HG03045 (cell line): ENCODE data around the gene CPED1.

ENCODE experiments used
- ATAC-seq: cut with Tn5 transposase; IDR thresholded peaks from one replicate; pipeline ENCODE4 v1.9.1; 2021; ENCODE audit warnings: mild to moderate bottlenecking, moderate library complexity; ENCODE audit not compliant: unreplicated experiment

CPED1 gene

DNA sequence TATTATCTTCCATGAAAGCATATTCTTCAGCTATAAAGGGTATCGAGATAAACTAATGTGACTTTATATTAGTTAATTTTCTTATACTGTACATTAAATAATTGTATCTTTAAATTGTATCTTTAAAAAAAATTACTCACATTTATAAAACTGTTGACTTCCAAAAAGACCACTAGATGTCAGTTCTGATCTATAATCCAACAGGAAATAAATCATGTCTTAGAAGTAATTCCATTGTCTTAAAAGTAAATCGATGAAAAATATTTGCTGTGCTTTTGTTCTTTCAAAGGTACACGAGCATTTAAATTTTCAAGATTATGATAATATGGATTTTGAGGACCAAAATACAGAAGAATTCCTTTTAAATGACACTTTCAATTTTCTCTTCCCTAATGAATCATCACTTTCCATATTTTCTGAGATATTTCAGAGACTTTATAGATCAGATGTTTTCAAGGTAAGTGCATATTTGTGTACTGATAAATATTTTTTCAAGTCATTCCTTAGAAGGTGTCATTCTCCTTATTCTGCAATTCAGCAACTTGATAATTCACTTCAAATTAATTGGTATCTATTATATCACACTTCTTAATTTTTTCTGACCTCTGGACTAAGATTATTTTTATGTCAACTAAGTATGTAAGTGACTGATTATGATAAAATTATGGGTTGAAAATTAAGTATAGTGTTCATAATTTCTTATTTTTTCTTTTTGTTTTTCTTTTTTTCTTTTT, 138.5 kb downstream of the CPED1 start:
- ATAC-seq: no peak

DNA sequence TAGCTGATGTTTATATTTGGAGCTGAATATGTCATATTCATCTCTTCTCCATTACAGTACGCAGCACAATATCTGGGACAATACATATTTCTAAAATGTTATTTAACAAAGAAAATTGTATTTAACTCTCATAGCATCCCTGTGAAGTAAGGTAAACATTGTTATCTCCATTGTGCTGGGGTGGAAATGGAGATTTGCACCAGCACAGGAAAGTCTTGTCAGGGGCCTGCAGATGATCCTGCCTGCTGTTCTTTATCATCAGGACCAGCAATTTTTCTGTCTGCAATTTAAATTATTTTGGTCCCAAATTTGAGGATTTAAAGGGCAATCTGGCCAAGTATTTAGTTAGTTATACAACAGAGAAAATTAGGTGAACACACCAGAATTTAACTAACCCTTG, 144.4 kb downstream of the CPED1 start:
- ATAC-seq: no peak

DNA sequence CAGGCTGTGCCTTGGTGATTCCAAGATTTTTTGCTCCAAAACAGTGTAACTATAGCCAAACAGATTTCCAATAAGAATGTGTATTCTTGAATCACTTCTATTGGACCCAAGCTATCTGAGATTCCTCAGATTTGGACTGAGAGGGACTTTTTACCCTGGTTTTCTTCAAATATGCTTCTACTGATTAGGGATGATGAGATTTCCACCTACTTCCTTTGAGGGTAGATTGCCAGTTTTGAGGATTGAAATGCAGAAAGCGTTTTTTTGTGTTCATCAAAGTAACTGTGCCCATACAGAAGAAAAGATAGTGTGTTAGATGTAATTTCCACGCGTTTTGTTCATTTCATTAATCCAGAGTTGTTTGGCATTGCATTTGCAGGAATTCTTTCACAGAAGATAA, 144.9 kb downstream of the CPED1 start:
- no peak for ATAC-seq

DNA sequence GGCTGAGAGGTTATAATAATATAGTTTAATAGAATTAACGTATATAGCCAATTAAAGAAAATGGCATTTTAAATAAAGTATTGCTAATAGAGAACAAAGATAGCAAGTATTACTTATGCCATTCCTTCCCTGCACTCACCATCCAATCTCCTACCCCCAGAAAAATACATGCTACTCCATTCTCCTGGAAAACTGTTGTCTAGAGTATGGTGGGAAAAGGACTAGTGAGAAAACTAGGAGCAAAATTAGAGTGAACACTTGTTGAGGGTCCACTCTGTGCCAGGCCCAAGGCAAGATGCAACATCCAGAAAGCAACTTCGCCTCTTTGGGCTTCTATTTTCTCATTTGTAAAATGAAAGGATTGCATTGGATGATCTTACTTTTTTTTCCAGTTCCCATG, 149.1 kb downstream of the CPED1 start:
- ATAC-seq: no peak

DNA sequence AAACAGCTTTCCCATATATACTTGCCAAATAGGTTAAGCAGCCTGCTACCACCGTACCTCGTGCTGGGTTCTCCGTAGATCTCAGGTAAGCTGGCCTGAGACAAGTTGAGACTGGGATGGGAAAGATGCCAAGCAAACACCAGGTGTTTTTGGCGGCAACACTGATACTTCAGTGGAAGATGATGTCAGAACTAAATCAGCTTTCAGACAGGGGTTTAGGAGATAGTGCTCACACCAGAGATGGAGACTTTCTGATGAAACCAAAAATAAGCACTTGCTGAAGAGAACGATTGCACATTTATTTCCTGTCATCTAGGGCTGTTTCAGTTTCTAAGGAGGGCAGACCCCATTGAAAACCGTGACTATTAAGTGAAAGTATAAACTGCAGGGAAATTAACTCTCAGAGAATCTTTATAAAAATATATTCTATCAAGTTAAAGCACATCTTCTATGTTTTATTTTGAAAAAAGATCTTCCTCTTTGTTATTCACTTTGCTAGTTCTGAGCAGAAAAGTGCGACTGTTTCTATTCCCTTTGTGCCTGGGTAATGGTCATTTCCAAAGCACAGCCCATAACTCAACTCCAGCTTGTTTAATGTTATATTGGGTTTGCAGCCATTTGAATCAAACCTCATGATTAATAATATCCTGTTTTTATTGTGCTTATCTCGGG, 149.9 kb downstream of the CPED1 start:
- peak; percentile 100 for ATAC-seq

DNA sequence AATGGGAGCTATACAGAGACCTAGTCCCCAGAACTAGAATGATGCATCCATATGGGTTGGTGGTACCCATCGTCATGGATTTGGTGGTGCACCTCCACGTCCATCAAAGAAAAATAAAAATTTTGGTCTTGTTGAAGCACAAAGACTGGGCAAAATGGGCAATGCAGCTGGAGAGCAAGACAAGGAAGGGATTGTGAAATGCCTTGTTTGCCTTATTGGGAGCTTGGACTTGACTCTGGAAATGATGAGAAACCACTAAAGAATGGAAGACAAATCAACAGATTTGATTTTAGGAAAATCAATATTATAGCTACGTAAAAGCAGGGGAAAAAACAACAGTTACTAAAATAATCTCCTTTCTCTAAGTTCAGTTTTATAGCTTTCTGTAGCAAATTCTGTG, 150.9 kb downstream of the CPED1 start:
- no peak for ATAC-seq

DNA sequence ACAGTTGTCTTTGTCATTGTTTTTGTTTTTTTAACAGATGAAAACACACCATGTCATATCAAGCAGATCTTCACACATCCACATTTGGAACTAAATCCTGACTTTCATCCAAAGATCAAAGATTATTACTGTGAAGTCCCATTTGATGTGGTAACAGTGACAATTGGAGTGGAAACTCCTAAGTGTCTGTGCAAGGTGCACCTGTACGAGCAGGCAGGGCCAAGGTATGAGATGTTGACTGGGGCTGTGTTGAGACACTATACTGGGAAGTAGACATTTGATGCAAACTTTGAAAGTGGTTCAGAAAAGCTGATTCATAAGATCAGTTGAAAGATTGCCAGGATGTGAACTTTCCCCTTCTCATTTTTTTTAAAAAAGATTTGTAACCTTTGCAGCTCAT, 152.3 kb downstream of the CPED1 start:
- ATAC-seq: no peak

DNA sequence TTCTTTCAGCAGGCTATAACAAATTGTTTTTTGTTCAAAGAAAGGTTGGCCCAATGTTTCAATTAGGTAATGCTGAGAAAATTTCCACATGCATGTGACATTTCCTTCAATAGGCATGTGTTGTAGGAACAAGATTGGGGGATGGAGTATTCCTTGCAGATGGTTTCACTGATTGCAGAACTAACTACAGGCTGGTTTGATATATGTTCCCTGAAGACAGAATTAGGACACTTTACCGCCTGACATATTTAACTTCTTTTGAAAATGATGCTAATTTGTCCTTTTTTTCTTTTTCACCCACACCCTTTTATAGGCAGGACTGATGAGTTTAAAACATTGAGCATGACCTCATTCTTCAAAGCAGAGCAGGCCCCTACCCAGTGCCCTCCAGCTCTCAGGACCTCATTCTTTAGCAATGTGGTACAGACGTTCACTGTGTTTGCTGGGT, 163.3 kb downstream of the CPED1 start:
- no peak for ATAC-seq

DNA sequence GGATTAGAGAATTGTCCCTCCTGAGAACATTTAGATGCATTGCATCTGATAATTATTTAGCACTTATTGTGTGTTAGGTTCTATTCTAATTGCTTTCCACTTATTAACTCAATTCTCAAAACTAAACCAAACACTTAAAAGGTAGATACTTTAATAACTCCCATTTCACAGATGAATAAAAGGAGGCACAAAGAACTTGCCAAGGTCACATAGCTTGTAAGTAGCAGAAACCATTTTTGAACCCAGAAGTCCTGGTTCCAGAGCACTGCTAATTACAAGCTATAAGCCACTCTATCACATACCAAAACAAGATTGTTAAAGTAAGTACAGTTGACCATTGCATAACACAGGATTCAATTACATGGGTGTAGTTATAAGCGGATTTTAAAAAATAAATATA, 164.9 kb downstream of the CPED1 start:
- no peak for ATAC-seq

DNA sequence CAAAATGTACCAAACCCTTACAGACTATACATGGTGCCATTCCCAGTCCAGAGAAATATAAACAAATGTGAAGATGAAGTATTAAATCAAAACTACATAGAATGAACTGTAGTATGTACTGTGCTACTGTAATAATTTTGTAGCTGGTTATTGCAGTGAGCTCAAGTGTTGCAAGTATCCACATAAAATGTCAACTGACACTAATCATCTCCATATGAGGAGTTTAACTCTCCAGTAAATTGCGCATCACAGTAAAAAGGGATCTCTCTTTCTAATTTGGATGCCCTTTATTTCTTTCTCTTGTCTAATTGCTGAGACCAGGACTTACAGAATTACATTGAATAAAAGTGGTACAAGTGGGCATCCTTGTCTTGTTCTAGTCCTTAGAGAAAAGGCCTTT, 165.5 kb downstream of the CPED1 start:
- ATAC-seq: no peak

DNA sequence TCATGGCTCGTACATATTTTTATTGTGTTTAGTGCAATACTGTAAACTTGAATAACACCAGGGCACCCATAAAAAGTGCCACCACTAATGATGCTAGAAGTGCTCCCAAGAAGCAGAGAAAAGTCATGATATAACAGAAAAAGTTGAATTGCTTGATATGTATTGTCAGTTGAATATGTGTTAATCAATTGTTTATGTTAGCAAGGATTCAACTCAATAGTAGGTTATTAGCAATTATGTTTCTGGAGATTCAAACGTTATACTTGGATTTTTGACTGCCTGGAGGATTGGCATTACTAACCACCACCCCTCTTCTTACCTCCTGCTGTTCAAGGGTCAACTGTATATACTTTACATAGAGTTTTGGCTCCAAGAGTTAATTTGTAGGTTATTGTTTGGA, 168.3 kb downstream of the CPED1 start:
- no peak for ATAC-seq

DNA sequence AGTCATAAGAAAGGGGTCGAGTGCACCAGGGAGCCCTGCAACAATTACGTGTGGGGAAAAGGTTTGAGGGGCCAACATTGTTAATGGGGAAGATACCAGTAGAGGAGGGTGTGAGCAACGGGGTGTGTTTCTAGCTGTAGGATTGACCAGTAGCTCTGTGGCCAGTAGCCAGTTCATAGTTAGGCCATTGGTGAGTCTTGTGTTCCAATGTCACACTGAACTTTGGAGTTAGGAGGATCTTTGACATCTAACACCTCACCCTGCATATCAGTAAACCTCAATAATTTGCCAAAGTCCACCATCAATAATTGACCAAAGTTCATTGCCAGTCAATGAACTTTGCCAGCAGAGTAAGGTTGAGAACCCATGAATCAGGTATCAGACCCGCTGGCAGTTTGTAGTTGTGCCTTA, 168.8 kb downstream of the CPED1 start:
- ATAC-seq: no peak

DNA sequence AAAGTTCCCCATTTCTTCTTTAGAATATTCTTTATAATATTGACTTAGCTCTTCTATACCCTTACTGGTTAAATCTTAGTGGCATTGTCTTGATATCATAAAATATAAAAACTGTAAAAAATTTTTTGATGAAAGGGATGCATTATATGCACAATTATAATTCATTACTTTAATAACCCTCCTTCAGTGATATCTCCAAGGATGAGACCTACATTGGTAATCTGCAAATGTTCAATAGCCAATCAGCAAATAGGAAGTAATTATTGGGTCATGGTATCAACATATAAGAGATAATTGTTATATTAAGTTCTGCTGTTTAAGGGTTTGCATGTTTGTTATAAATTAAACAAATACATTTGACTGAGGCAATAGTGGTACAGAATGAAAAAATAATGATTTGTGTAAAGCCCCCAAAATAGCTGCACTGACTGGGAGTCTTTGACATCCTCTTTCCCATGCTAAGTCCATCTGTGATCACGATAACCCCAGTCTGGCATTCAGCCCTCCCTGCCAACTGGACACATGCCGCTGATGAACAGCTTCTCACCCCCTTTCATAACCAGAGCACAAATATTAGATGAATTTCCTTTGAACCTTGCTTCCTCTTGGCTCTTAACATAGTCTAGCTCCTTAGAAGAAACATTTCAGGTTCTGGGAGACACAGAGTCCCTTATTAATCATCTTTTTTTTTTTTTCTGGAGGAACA, 169.5 kb downstream of the CPED1 start:
- no peak for ATAC-seq

DNA sequence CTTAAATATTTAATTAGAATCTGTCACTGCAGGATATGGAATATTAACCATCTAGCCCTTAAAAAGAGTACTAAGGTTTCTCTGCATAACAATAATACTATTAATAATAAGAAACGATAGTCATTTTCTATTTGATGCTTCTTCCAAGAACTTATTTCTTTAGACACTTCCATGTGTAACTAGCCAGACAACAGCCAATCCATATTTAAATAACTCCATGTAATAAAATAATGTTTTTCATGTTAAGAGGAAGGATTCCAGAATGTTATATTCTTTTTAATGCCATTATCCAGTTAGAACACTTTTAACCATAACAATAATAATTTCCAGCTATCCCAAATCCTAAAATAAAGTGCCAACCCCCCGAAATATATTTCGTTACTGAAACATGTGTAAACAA, 170.2 kb downstream of the CPED1 start:
- no peak for ATAC-seq

DNA sequence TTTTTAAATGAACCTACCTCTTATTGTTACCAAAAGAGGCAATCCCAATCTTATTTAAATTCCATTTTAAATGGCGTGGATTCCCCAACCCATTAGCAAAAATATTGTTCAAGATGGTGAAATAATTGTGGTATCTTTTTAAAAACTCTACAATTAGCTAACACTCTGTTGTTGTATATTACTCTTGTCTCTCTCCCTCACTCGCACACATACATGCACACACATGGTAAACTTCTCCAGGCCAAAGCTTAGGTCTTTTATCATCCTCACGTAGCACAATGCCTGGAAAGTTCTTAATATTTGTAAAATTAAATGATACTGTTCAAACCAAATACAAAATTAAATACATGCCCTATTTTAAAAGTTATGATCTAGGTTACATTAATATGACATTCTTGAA, 171.0 kb downstream of the CPED1 start:
- ATAC-seq: no peak

DNA sequence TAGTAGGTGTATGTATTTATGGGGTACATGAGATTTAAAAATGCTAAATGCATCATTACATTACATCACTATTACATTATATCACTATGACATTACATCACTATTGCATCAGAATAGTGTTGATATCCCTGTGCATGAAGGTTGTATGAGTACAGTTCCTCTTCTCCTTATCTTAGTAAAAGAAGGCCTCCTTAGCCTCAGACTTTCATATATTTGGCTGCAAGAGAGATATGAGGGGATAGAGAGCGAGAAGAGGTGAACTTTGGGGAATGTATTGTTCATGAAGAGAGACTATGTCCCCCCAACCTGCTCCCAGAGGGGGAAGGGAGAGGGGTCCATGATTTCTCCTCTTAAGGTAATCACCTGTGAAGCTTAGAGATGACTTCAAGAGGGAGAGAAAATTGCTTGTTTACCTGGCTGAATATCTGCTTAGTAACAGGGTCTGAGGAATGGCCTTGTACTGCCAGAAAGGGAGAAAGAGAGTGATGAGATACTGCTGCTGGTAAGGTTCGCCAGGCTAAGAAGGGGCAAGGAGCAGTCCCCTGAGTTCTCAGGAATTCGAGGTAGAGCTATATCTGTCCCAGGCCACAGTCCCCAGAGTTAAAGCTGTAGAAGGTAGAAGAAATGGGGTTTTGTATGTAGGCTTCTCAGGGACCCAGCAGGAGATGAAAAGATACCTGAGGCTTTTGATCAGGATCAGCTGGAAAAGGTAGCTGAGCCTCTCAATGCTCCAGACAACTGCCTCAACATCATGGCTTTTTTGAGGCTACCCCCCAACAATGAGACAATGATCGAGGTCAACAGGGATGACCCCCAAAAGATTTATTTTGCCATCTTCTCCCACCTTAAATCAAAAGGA, 171.9 kb downstream of the CPED1 start:
- ATAC-seq: no peak

DNA sequence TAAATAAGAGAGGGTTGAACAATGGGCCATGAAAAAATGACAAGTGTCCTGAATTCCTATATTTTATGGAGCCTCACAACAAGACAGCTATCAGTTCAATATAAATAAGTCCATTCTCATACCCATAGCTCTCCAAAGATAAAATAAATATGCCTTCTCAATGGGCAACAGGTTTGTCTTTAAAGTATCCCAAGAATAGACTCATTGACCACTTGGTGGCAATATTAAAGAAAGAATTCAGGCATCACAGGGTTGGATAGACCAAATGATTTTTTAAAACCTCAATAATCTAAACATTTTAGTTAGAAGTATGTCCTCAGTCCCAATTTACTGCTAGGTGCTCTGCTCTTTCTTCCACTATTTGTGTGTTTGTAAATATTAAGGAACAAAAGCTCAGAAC, 175.2 kb downstream of the CPED1 start:
- ATAC-seq: no peak

DNA sequence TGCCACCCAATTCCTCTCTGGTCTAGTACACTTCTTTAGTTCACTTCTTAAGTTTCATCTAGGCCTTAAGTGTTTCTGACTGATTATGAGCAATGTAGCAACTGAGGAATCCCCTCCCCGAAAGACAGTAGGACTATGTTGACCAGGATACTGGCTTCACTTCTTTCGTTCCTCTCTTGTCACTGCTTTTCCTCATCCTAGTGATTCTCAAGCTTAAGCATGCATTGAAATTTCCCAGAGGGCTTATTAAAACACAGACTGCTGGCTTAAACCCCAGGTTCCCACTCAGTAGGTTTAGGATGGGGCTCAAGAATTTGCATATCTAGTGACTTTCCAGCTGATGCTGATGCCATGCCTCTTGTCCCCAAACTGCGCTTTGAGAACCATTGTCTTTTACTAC, 175.7 kb downstream of the CPED1 start:
- ATAC-seq: no peak

DNA sequence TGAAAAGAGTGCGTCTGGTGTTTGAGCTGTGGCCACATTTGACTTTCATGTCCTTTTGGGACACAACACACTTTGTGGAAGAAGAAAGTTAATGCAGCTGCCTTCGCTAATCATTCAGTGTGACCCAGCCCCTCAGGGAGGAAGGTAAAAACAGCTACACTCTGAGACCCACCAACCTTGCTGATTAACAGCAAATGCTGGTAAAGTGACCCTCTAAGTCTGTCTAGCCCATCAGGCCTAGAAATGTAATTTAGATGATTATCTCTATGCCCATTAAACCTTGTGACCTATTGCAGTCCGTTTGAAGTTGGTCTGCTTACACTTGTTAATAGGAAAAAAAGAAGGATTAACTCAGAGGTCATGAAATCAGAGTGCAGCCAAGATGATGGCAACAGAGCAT, 178.4 kb downstream of the CPED1 start:
- no peak for ATAC-seq

DNA sequence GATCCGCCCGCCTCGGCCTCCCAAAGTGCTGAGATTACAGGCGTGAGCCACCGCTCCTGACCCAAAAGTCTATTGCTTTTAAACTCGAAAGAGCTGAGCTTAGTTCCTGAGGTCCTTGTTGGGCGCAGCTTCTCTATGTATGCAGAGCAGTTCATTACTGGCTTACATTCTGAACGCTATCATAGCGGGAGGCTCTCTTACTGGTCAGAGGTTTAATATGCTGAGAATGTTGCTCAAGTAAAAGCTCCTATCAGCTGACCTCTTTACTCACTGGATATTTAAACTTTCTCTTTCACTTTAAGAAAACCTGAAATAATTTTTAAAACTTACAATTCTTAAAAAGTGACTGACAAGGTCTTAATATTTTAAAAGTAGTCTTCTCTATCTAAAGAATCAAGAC, 179.5 kb downstream of the CPED1 start:
- no peak for ATAC-seq

DNA sequence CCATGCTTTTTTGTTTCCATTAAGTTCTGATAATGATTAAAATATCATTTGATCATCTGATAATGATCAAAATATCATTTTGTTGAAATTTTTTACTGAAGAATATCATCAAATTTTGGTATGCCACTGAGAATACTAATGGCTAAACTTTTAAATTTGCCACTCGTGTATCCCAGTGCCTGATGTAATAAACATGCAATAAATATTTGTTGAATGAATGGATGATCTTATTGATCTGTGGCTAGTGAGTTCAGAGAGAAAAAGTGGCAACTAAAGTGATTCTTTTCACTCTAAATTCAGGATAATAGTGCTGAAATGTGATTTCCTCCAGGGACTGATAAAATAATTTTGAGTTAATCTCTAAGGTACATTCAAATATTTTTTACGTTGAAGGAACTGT, 181.0 kb downstream of the CPED1 start:
- ATAC-seq: no peak
